ENCODE results near the gene PHLPP1. TPM values are rescaled to one million over a fixed set of nuclear protein-coding genes. Genes with fewer than 3 reads are reported as not detected.

PHLPP1 gene
- total and polyA plus RNA-seq, 5 donors from 2014 or later: 0.27 to 20.3 (median 0.52) TPM

- H3K4me3 Mint-ChIP-seq: peak overlapping the region in 1 of 4 donors; percentile 51
- peaks cover 4 to 26% (median 13%) of the 10 kb centered on the region in 4 donors for H3K4me1 Mint-ChIP-seq
- H3K27ac Mint-ChIP-seq: peak overlapping the region in 2 of 3 donors; percentile 65 to 75
Measured at GRCh38 chr18:62973689-62974088, 258.3 kb downstream of the PHLPP1 start.

GRCh38 chr18:62974388-62974787 lies 259.0 kb downstream of the PHLPP1 start:
- ATAC-seq (ENCODE audit: low read depth in 2 of 2) (no peak), DNase-seq (no peak)
- H3K36me3 Mint-ChIP-seq: peaks cover 49% of the 10 kb centered on the region
- Histone ChIP-seq H3K9me3 (ENCODE audit: control insufficient read depth in 2 of 2, low read length in 2 of 2) (no peaks in the 10 kb centered on the region), H3K36me3 (ENCODE audit: control insufficient read depth, insufficient read depth, low read length) (peaks cover 19% of the 10 kb centered on the region), H3K27ac (ENCODE audit: insufficient read depth, low read length, poor library complexity, severe bottlenecking) (no peak overlapping the region), H3K4me1 (ENCODE audit: control insufficient read depth, insufficient read depth, low read length, poor library complexity, severe bottlenecking) (peaks cover 3% of the 10 kb centered on the region), H3K27me3 (ENCODE audit: control insufficient read depth, insufficient read depth, low read length) (no peaks in the 10 kb centered on the region), H3K4me3 (ENCODE audit: low read depth, low read length) (no peak overlapping the region)
- peak overlapping the region in 2 of 3 donors; percentile 42 to 75 for H3K27ac Mint-ChIP-seq
- peaks cover 0 to 1% (median 0%) of the 10 kb centered on the region in 7 donors for H3K9me3 Mint-ChIP-seq
- no peaks in the 10 kb centered on the region for H3K27me3 Mint-ChIP-seq
- H3K4me3 Mint-ChIP-seq: no peak overlapping the region
- H3K4me1 Mint-ChIP-seq: peaks cover 4 to 26% (median 13%) of the 10 kb centered on the region in 4 donors

More at GRCh38 chr18:62973689-62974088, 258.3 kb downstream of the PHLPP1 start:
- ATAC-seq (ENCODE audit: low read depth in 2 of 2): peak in 1 of 2 donors; percentile 52
- Histone ChIP-seq H3K27me3 (ENCODE audit: control insufficient read depth, insufficient read depth, low read length) (no peaks in the 10 kb centered on the region), H3K9me3 (ENCODE audit: control insufficient read depth in 2 of 2, low read length in 2 of 2) (no peaks in the 10 kb centered on the region), H3K4me3 (ENCODE audit: low read depth, low read length) (no peak overlapping the region), H3K27ac (ENCODE audit: insufficient read depth, low read length, poor library complexity, severe bottlenecking) (no peak overlapping the region), H3K4me1 (ENCODE audit: control insufficient read depth, insufficient read depth, low read length, poor library complexity, severe bottlenecking) (peaks cover 3% of the 10 kb centered on the region), H3K36me3 (ENCODE audit: control insufficient read depth, insufficient read depth, low read length) (peaks cover 12% of the 10 kb centered on the region)
- Mint-ChIP-seq H3K36me3 (peaks cover 51% of the 10 kb centered on the region), H3K9me3 (peaks cover 0 to 1% (median 0%) of the 10 kb centered on the region in 7 donors), H3K27me3 (no peaks in the 10 kb centered on the region)
- DNase-seq: peak in 1 of 3 donors; percentile 46

- H3K4me3 Mint-ChIP-seq: no peak overlapping the region
- H3K36me3 ChIP-seq (ENCODE audit: control insufficient read depth, insufficient read depth, low read length): peaks cover 20% of the 10 kb centered on the region
- H3K27me3 Mint-ChIP-seq: no peaks in the 10 kb centered on the region
- H3K36me3 Mint-ChIP-seq: peaks cover 50% of the 10 kb centered on the region
- peaks cover 0 to 1% (median 0%) of the 10 kb centered on the region in 7 donors for H3K9me3 Mint-ChIP-seq
- H3K27ac Mint-ChIP-seq: no peak overlapping the region
- ATAC-seq (ENCODE audit: low read depth in 2 of 2) (no peak), DNase-seq (no peak)
- H3K4me3 ChIP-seq (ENCODE audit: low read depth, low read length): no peak overlapping the region
- H3K9me3 ChIP-seq (ENCODE audit: control insufficient read depth in 2 of 2, low read length in 2 of 2): no peaks in the 10 kb centered on the region
- peaks cover 3% of the 10 kb centered on the region for H3K4me1 ChIP-seq (ENCODE audit: control insufficient read depth, insufficient read depth, low read length, poor library complexity, severe bottlenecking)
- peaks cover 4 to 26% (median 13%) of the 10 kb centered on the region in 4 donors for H3K4me1 Mint-ChIP-seq
- no peak overlapping the region for H3K27ac ChIP-seq (ENCODE audit: insufficient read depth, low read length, poor library complexity, severe bottlenecking)
- H3K27me3 ChIP-seq (ENCODE audit: control insufficient read depth, insufficient read depth, low read length): no peaks in the 10 kb centered on the region
Measured at GRCh38 chr18:62974928-62975675, 259.8 kb downstream of the PHLPP1 start.

GRCh38 chr18:62975785-62976184 lies 260.4 kb downstream of the PHLPP1 start:
- H3K27ac ChIP-seq (ENCODE audit: insufficient read depth, low read length, poor library complexity, severe bottlenecking): no peak overlapping the region
- H3K4me1 ChIP-seq (ENCODE audit: control insufficient read depth, insufficient read depth, low read length, poor library complexity, severe bottlenecking): peaks cover 3% of the 10 kb centered on the region
- no peaks in the 10 kb centered on the region for H3K27me3 ChIP-seq (ENCODE audit: control insufficient read depth, insufficient read depth, low read length)
- H3K36me3 ChIP-seq (ENCODE audit: control insufficient read depth, insufficient read depth, low read length): peaks cover 20% of the 10 kb centered on the region
- DNase-seq (no peak), ATAC-seq (ENCODE audit: low read depth in 2 of 2) (no peak)
- no peaks in the 10 kb centered on the region for H3K27me3 Mint-ChIP-seq
- H3K4me3 ChIP-seq (ENCODE audit: low read depth, low read length): no peak overlapping the region
- H3K4me1 Mint-ChIP-seq: peaks cover 4 to 26% (median 13%) of the 10 kb centered on the region in 4 donors
- H3K27ac Mint-ChIP-seq: no peak overlapping the region
- no peaks in the 10 kb centered on the region for H3K9me3 ChIP-seq (ENCODE audit: control insufficient read depth in 2 of 2, low read length in 2 of 2)
- H3K9me3 Mint-ChIP-seq: peaks cover 0 to 1% (median 0%) of the 10 kb centered on the region in 7 donors
- H3K36me3 Mint-ChIP-seq: peaks cover 46% of the 10 kb centered on the region
- no peak overlapping the region for H3K4me3 Mint-ChIP-seq

GRCh38 chr18:62976227-62976626 lies 260.9 kb downstream of the PHLPP1 start:
- no peaks in the 10 kb centered on the region for H3K27me3 Mint-ChIP-seq
- Histone ChIP-seq H3K4me1 (ENCODE audit: control insufficient read depth, insufficient read depth, low read length, poor library complexity, severe bottlenecking) (peaks cover 3% of the 10 kb centered on the region), H3K9me3 (ENCODE audit: control insufficient read depth in 2 of 2, low read length in 2 of 2) (no peaks in the 10 kb centered on the region), H3K36me3 (ENCODE audit: control insufficient read depth, insufficient read depth, low read length) (peaks cover 20% of the 10 kb centered on the region), H3K4me3 (ENCODE audit: low read depth, low read length) (no peak overlapping the region), H3K27me3 (ENCODE audit: control insufficient read depth, insufficient read depth, low read length) (no peaks in the 10 kb centered on the region), H3K27ac (ENCODE audit: insufficient read depth, low read length, poor library complexity, severe bottlenecking) (no peak overlapping the region)
- no peak for ATAC-seq (ENCODE audit: low read depth in 2 of 2)
- H3K9me3 Mint-ChIP-seq: peaks cover 0 to under 1% (median 0%) of the 10 kb centered on the region in 7 donors
- no peak overlapping the region for H3K4me3 Mint-ChIP-seq
- H3K4me1 Mint-ChIP-seq: peaks cover 4 to 26% (median 13%) of the 10 kb centered on the region in 4 donors
- peaks cover 41% of the 10 kb centered on the region for H3K36me3 Mint-ChIP-seq
- DNase-seq: no peak
- peak overlapping the region in 1 of 3 donors; percentile 72 for H3K27ac Mint-ChIP-seq

- DNase-seq: no peak
- no peaks in the 10 kb centered on the region for H3K9me3 Mint-ChIP-seq
- H3K27ac ChIP-seq (ENCODE audit: insufficient read depth, low read length, poor library complexity, severe bottlenecking): no peak overlapping the region
- no peak overlapping the region for H3K4me3 Mint-ChIP-seq
- H3K4me1 Mint-ChIP-seq: peaks cover 4 to 27% (median 13%) of the 10 kb centered on the region in 4 donors
- H3K4me1 ChIP-seq (ENCODE audit: control insufficient read depth, insufficient read depth, low read length, poor library complexity, severe bottlenecking): peaks cover 3% of the 10 kb centered on the region
- no peaks in the 10 kb centered on the region for H3K9me3 ChIP-seq (ENCODE audit: control insufficient read depth in 2 of 2, low read length in 2 of 2)
- ATAC-seq (ENCODE audit: low read depth in 2 of 2): no peak
- H3K27ac Mint-ChIP-seq: peak overlapping the region in 1 of 3 donors; percentile 56
- no peaks in the 10 kb centered on the region for H3K27me3 Mint-ChIP-seq
- H3K27me3 ChIP-seq (ENCODE audit: control insufficient read depth, insufficient read depth, low read length): no peaks in the 10 kb centered on the region
- H3K36me3 Mint-ChIP-seq: peaks cover 34% of the 10 kb centered on the region
- H3K4me3 ChIP-seq (ENCODE audit: low read depth, low read length): no peak overlapping the region
- H3K36me3 ChIP-seq (ENCODE audit: control insufficient read depth, insufficient read depth, low read length): peaks cover 20% of the 10 kb centered on the region
Measured at GRCh38 chr18:62977512-62977911, 262.2 kb downstream of the PHLPP1 start.

GRCh38 chr18:62978251-62979049 lies 263.1 kb downstream of the PHLPP1 start:
- H3K9me3 ChIP-seq (ENCODE audit: control insufficient read depth in 2 of 2, low read length in 2 of 2): no peaks in the 10 kb centered on the region
- no peak overlapping the region for H3K4me3 ChIP-seq (ENCODE audit: low read depth, low read length)
- ATAC-seq (ENCODE audit: low read depth in 2 of 2) (no peak), DNase-seq (no peak)
- Mint-ChIP-seq H3K9me3 (no peaks in the 10 kb centered on the region), H3K27me3 (no peaks in the 10 kb centered on the region), H3K4me1 (peaks cover 4 to 24% (median 12%) of the 10 kb centered on the region in 4 donors), H3K36me3 (peaks cover 28% of the 10 kb centered on the region), H3K27ac (no peak overlapping the region), H3K4me3 (no peak overlapping the region)
- no peaks in the 10 kb centered on the region for H3K27me3 ChIP-seq (ENCODE audit: control insufficient read depth, insufficient read depth, low read length)
- H3K4me1 ChIP-seq (ENCODE audit: control insufficient read depth, insufficient read depth, low read length, poor library complexity, severe bottlenecking): peaks cover 3% of the 10 kb centered on the region
- H3K27ac ChIP-seq (ENCODE audit: insufficient read depth, low read length, poor library complexity, severe bottlenecking): no peak overlapping the region
- H3K36me3 ChIP-seq (ENCODE audit: control insufficient read depth, insufficient read depth, low read length): peaks cover 20% of the 10 kb centered on the region
